ENCODE data around the gene TEX30.

The TEX30 gene

DNA sequence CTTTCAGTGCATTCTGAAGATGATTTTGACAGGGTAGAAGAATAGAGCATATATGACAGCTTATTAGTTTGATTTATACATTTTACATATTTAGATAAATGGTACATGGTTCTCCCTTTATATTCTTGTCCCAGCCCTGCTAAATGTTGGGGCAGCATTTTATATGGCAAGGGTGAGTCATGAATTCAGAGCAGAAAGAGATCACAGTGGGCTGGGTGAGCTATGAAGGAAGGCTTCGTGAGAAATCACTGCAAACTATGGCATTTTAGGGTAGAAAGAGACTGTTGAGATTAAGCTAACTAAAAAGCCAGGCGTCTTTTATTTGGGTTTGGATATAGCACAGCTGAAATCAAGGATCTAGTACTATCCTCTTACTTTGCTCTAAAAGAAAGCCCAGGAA is 54.8 kb downstream of the TEX30 start:
- H3K79me2 ChIP-seq (ENCODE audit: insufficient read depth, low read length), result no peaks in the 10 kb centered on the region
- H3K4me3 ChIP-seq (ENCODE audit: low read length, poor library complexity, severe bottlenecking), result no peak overlapping the region
- no peaks in the 10 kb centered on the region for H3K36me3 ChIP-seq (ENCODE audit: insufficient read depth, low read length)
- no peaks in the 10 kb centered on the region for H3K4me1 ChIP-seq (ENCODE audit: insufficient read depth, low read length, poor library complexity, severe bottlenecking)
- no peaks in the 10 kb centered on the region for H3K9me2 ChIP-seq (replicated peaks; ENCODE audit: low read depth, low read length)
- no peaks in the 10 kb centered on the region for H4K20me1 ChIP-seq (ENCODE audit: insufficient read depth, low read length, poor library complexity, severe bottlenecking)
- TF ChIP-seq CTCF (conservative IDR thresholded peaks at IDR 0.05; ENCODE audit: low read length), result no peak
- no peak for TF ChIP-seq EZH2phosphoT487 (IDR thresholded peaks at IDR 0.05; ENCODE audit: borderline replicate concordance)
- no peak overlapping the region for H2AFZ ChIP-seq (ENCODE audit: low read length)
- no peaks in the 10 kb centered on the region for H3F3A ChIP-seq (ENCODE audit: low read depth)
- no peak overlapping the region for H3K9ac ChIP-seq (ENCODE audit: low read depth, low read length, poor library complexity, severe bottlenecking)
- H3K27me3 ChIP-seq (ENCODE audit: insufficient read depth, low read length, poor library complexity, severe bottlenecking), result no peaks in the 10 kb centered on the region
- H3K9me3 ChIP-seq (ENCODE audit: insufficient read depth, low read depth, low read length), result no peaks in the 10 kb centered on the region
- no peak overlapping the region for H3K4me2 ChIP-seq (ENCODE audit: low read depth, low read length, poor library complexity, severe bottlenecking)

All from Loucy (cell line).